Vagina (tissue), 2 donors: ENCODE data around the gene NCDN. TPM values are rescaled to one million over a fixed set of nuclear protein-coding genes. Genes with fewer than 3 reads are reported as not detected.

ENCODE experiments used
- DNase-seq, 2 donors: peaks; one replicate each; pipeline ENCODE4 v3.0.0-alpha.2; 2017; ENCODE audit errors: extremely low spot score in 2 of 2
- H3K27ac ChIP-seq: fragments of 200-600 bp; sonication (generic); one replicate; pipeline ENCODE4 v1.5.1; 2019
- H3K27me3 ChIP-seq: fragments of 200-600 bp; sonication (generic); one replicate; pipeline ENCODE4 v1.5.1; 2019
- H3K36me3 ChIP-seq, 2 donors: fragments of 200-600 bp; sonication (generic); one replicate each; pipeline ENCODE4 v1.5.1; 2017 to 2019
- H3K4me1 ChIP-seq: fragments of 200-600 bp; sonication (generic); one replicate; pipeline ENCODE4 v1.5.1; 2019
- H3K4me3 ChIP-seq, 2 donors: fragments of 200-600 bp; sonication (generic); 1 replicate in 1 of 2; 2 replicates in 1 of 2; pipeline ENCODE4 v1.5.1; 2016 to 2019
- H3K9me3 ChIP-seq: fragments of 200-600 bp; sonication (generic); one replicate; pipeline ENCODE4 v1.5.1; 2019
- CTCF ChIP-seq, 3 experiments: fragments of 450-650 bp in 2 of 3; fragments of 200-600 bp in 1 of 3; sonication (generic) in 1 of 3; IDR thresholded peaks; one replicate each; pipeline ENCODE4 v1.5.1; 2017 to 2019; ENCODE audit warnings: antibody characterized with exemption in 3 of 3, mild to moderate bottlenecking in 2 of 3, moderate library complexity in 2 of 3
- POLR2A ChIP-seq, 2 donors: fragments of 450-650 bp; IDR thresholded peaks; one replicate each; pipeline ENCODE4 v1.6.1; 2017; ENCODE audit warnings: antibody characterized with exemption in 2 of 2, mild to moderate bottlenecking in 2 of 2, moderate library complexity in 2 of 2
- POLR2AphosphoS5 ChIP-seq, 2 donors: sonication (generic); formaldehyde crosslinking; IDR thresholded peaks; one replicate each; pipeline ENCODE4 v1.9.0; 2017; ENCODE audit warnings: antibody characterized with exemption in 2 of 2, mild to moderate bottlenecking in 2 of 2, low read depth in 1 of 2; ENCODE audit not compliant: insufficient read depth in 1 of 2
- intact Hi-C: fragments of 100-400 bp; cut with DNase I; formaldehyde crosslinking; loops from one replicate; pipeline ENCODE4 v1.15.1; 2023
- total RNA-seq: library from RNA; depleted of rRNA; stranded (reverse); fragments of >200 nt; gene quantifications from one replicate; pipeline ENCODE4 v1.2.3, GENCODE V29; 2016

NCDN gene
- total RNA-seq, 1 donor from 2014 or later = 24.8 TPM

DNA sequence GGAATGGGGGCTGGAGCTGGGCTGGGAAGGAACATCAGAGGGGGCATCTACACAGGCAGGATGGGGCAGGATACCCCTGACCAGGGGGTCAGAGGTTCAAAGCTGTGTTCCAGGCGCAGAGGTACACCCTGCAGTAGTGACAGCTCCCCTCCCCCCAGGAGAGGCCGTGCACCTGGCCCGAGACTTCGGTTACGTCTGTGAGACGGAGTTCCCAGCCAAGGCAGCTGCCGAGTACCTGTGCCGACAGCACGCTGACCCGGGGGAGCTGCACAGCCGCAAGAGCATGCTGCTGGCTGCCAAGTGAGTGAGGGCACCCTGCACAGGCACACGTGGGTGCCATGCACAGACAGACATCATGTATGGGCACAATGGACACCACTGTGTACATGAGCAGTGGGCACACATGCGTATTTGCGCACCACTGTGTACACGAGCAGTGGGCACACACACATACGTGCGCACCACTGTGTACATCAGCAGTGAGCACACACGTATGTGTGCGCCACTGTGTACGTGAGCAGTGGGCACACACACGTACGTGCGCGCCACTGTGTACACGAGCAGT is 33.0 kb downstream of the NCDN start:
- Histone ChIP-seq H3K9me3 (no peaks in the 10 kb centered on the region), H3K4me1 (no peaks in the 10 kb centered on the region), H3K4me3 (no peak overlapping the region), H3K27me3 (no peaks in the 10 kb centered on the region), H3K36me3 (no peaks in the 10 kb centered on the region), H3K27ac (no peak overlapping the region)
- intact Hi-C loops = no loop called here
- peak in 1 of 2 donors; percentile 94 for DNase-seq
- TF ChIP-seq CTCF (IDR thresholded peaks at IDR 0.05) (no peak), POLR2A (IDR thresholded peaks at IDR 0.05) (no peak), POLR2AphosphoS5 (IDR thresholded peaks at IDR 0.05; ENCODE audit: insufficient read depth in 1 of 2, low read depth in 1 of 2) (no peak)

- no peak overlapping the region for H3K27ac ChIP-seq
- TF ChIP-seq POLR2AphosphoS5 (IDR thresholded peaks at IDR 0.05; ENCODE audit: insufficient read depth in 1 of 2, low read depth in 1 of 2) (no peak), CTCF (IDR thresholded peaks at IDR 0.05) (no peak), POLR2A (IDR thresholded peaks at IDR 0.05) (no peak)
- intact Hi-C loops = no loop called here
- no peak overlapping the region for H3K4me3 ChIP-seq
- peak in 1 of 2 donors; percentile 46 for DNase-seq
- H3K36me3 ChIP-seq = no peaks in the 10 kb centered on the region
- H3K9me3 ChIP-seq = no peaks in the 10 kb centered on the region
- H3K4me1 ChIP-seq = no peaks in the 10 kb centered on the region
- no peaks in the 10 kb centered on the region for H3K27me3 ChIP-seq
Measured at GRCh38 chr1:35591211-35591610, 33.6 kb downstream of the NCDN start.

GRCh38 chr1:35592991-35593769 is 35.6 kb downstream of the NCDN start:
- Histone ChIP-seq H3K36me3 (no peaks in the 10 kb centered on the region), H3K27ac (no peak overlapping the region), H3K4me1 (no peaks in the 10 kb centered on the region), H3K27me3 (no peaks in the 10 kb centered on the region), H3K4me3 (no peak overlapping the region), H3K9me3 (no peaks in the 10 kb centered on the region)
- intact Hi-C loops = no loop called here
- no peak for TF ChIP-seq POLR2AphosphoS5 (IDR thresholded peaks at IDR 0.05; ENCODE audit: insufficient read depth in 1 of 2, low read depth in 1 of 2)
- no peak for DNase-seq

DNA sequence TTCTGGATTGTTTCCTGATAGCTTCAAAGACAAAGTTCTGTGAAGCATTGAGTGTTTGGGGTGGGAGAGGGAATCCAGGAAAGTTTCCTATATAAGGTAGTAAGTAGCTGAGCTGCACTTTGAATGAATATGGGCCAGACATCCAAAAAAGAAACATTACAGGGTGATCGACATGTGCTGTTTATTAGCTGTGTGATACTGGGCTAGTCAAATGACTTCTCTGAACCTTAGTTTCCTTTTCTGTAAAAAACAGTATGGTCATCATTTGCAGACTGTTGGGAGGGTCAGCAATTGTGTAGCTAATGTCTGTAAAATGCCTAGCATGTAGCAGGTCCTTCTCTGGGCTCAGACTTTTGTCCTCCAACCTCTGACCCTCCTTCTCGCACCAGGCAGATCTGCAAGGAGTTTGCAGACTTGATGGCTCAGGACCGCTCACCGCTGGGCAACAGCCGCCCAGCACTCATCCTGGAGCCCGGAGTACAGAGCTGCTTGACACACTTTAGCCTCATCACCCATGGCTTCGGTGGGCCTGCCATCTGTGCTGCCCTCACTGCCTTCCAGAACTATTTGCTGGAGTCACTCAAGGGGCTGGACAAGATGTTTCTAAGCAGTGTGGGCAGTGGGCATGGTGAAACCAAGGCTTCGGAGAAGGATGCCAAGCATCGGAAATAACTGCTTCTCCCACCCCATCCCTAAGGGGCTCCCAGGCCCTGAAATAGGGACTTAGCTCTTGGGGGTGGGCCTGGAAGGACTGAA is 36.6 kb downstream of the NCDN start:
- no peak for DNase-seq
- H3K27ac ChIP-seq = no peak overlapping the region
- no peaks in the 10 kb centered on the region for H3K9me3 ChIP-seq
- TF ChIP-seq POLR2A (IDR thresholded peaks at IDR 0.05) = no peak
- TF ChIP-seq POLR2AphosphoS5 (IDR thresholded peaks at IDR 0.05; ENCODE audit: insufficient read depth in 1 of 2, low read depth in 1 of 2) = no peak
- no peak for TF ChIP-seq CTCF (IDR thresholded peaks at IDR 0.05)
- H3K27me3 ChIP-seq = no peaks in the 10 kb centered on the region
- no peaks in the 10 kb centered on the region for H3K4me1 ChIP-seq
- intact Hi-C loops = no loop called here
- H3K4me3 ChIP-seq = no peak overlapping the region
- H3K36me3 ChIP-seq = no peaks in the 10 kb centered on the region

- no peak for TF ChIP-seq CTCF (IDR thresholded peaks at IDR 0.05)
- TF ChIP-seq POLR2A (IDR thresholded peaks at IDR 0.05) = no peak
- no peak for TF ChIP-seq POLR2AphosphoS5 (IDR thresholded peaks at IDR 0.05; ENCODE audit: insufficient read depth in 1 of 2, low read depth in 1 of 2)
- H3K4me1 ChIP-seq = no peaks in the 10 kb centered on the region
- H3K4me3 ChIP-seq = no peak overlapping the region
- H3K27ac ChIP-seq = no peak overlapping the region
- intact Hi-C loops = no loop called here
- peak in 1 of 2 donors; percentile 65 for DNase-seq
- no peaks in the 10 kb centered on the region for H3K27me3 ChIP-seq
- H3K9me3 ChIP-seq = no peaks in the 10 kb centered on the region
- H3K36me3 ChIP-seq = no peaks in the 10 kb centered on the region
Measured at GRCh38 chr1:35595684-35596083, 38.1 kb downstream of the NCDN start.
